Left forelimb (tissue), 1 donor: Measurements from ENCODE around the gene ESRRB.

Source experiments
- DNase-seq: peaks from one replicate; pipeline ENCODE4 v3.0.0-alpha.2; 2018; ENCODE audit warnings: low spot score

ESRRB gene

GRCh38 chr14:76450476-76450875 is 74.5 kb downstream of the ESRRB start:
- no peak for DNase-seq

GRCh38 chr14:76456200-76456599 is 80.3 kb downstream of the ESRRB start:
- DNase-seq, result no peak

GRCh38 chr14:76456891-76457586 is 81.1 kb downstream of the ESRRB start:
- no peak for DNase-seq

- no peak for DNase-seq
These were observed 81.9 kb downstream of the ESRRB start for GRCh38 chr14:76457841-76458240.

GRCh38 chr14:76461886-76462285 is 85.9 kb downstream of the ESRRB start:
- no peak for DNase-seq

GRCh38 chr14:76462330-76462729 is 86.4 kb downstream of the ESRRB start:
- DNase-seq, result no peak

- DNase-seq, result no peak
These were observed 87.2 kb downstream of the ESRRB start for GRCh38 chr14:76463105-76463504.

GRCh38 chr14:76464856-76465255 is 88.9 kb downstream of the ESRRB start:
- no peak for DNase-seq

GRCh38 chr14:76465664-76466063 is 89.7 kb downstream of the ESRRB start:
- DNase-seq, result no peak

- peak; percentile 73 for DNase-seq
These were observed 91.8 kb downstream of the ESRRB start for GRCh38 chr14:76467711-76468155.

GRCh38 chr14:76472199-76472723 is 96.3 kb downstream of the ESRRB start:
- no peak for DNase-seq

- no peak for DNase-seq
These were observed 97.7 kb downstream of the ESRRB start for GRCh38 chr14:76473481-76474263.

GRCh38 chr14:76480426-76480825 is 104.5 kb downstream of the ESRRB start:
- no peak for DNase-seq

- DNase-seq, result no peak
These were observed 108.4 kb downstream of the ESRRB start for GRCh38 chr14:76484355-76484754.

GRCh38 chr14:76486251-76486743 is 110.4 kb downstream of the ESRRB start:
- no peak for DNase-seq

GRCh38 chr14:76488551-76488950 is 112.6 kb downstream of the ESRRB start:
- no peak for DNase-seq

GRCh38 chr14:76489667-76490066 is 113.7 kb downstream of the ESRRB start:
- DNase-seq, result no peak

- DNase-seq, result no peak
These were observed 114.2 kb downstream of the ESRRB start for GRCh38 chr14:76490111-76490510.

GRCh38 chr14:76490735-76491134 is 114.8 kb downstream of the ESRRB start:
- no peak for DNase-seq

GRCh38 chr14:76491172-76491930 is 115.4 kb downstream of the ESRRB start:
- no peak for DNase-seq

- DNase-seq, result no peak
These were observed 120.0 kb downstream of the ESRRB start for GRCh38 chr14:76495983-76496382.

- no peak for DNase-seq
These were observed 120.7 kb downstream of the ESRRB start for GRCh38 chr14:76496595-76496994.
